Measurements from ENCODE around the gene NUDCD3. TPM values are rescaled to one million over a fixed set of nuclear protein-coding genes. Genes with fewer than 3 reads are reported as not detected.

The NUDCD3 gene
- total RNA-seq, 1 donor from 2014 or later = 79.0 TPM

- intact Hi-C loops (cut with micrococcal nuclease) = no loop called here
Observed at GRCh38 chr7:44368885-44369284, 121.6 kb downstream of the NUDCD3 start.

GRCh38 chr7:44368455-44368854 is 122.0 kb downstream of the NUDCD3 start:
- intact Hi-C loops (cut with micrococcal nuclease) = no loop called here

- intact Hi-C loops (cut with micrococcal nuclease) = no loop called here
Observed at GRCh38 chr7:44367475-44368043, 122.9 kb downstream of the NUDCD3 start.

GRCh38 chr7:44366986-44367385 is 123.5 kb downstream of the NUDCD3 start:
- intact Hi-C loops (cut with micrococcal nuclease) = no loop called here

- intact Hi-C loops (cut with micrococcal nuclease) = no loop called here
Observed at GRCh38 chr7:44353668-44354067, 136.8 kb downstream of the NUDCD3 start.

- intact Hi-C loops (cut with micrococcal nuclease) = loop anchor here (1.0 to 5.0 kb wide), 2 partner anchors 128 to 218 kb away; no protein-coding TSS in a partner anchor
Observed at GRCh38 chr7:44348851-44349781, 141.3 kb downstream of the NUDCD3 start.

- intact Hi-C loops (cut with micrococcal nuclease) = loop anchor here (1.0 to 5.0 kb wide), 2 partner anchors 129 to 219 kb away; no protein-coding TSS in a partner anchor
Observed at GRCh38 chr7:44348300-44348699, 142.2 kb downstream of the NUDCD3 start.

- intact Hi-C loops (cut with micrococcal nuclease) = loop anchor here (1.0 to 5.0 kb wide), 2 partner anchors 130 to 220 kb away; no protein-coding TSS in a partner anchor
Observed at GRCh38 chr7:44347546-44348114, 142.8 kb downstream of the NUDCD3 start.

- intact Hi-C loops (cut with micrococcal nuclease) = loop anchor here (5.0 kb wide), 1 partner anchor 221 kb away; no protein-coding TSS in a partner anchor
Observed at GRCh38 chr7:44346063-44346462, 144.4 kb downstream of the NUDCD3 start.

- intact Hi-C loops (cut with micrococcal nuclease) = no loop called here
Observed at GRCh38 chr7:44341401-44341800, 149.1 kb downstream of the NUDCD3 start.

- intact Hi-C loops (cut with micrococcal nuclease) = no loop called here
Observed at GRCh38 chr7:44338600-44338999, 151.9 kb downstream of the NUDCD3 start.

- intact Hi-C loops (cut with micrococcal nuclease) = no loop called here
Observed at GRCh38 chr7:44336491-44336890, 154.0 kb downstream of the NUDCD3 start.

GRCh38 chr7:44335184-44335583 is 155.3 kb downstream of the NUDCD3 start:
- intact Hi-C loops (cut with micrococcal nuclease) = no loop called here

- intact Hi-C loops (cut with micrococcal nuclease) = no loop called here
Observed at GRCh38 chr7:44334734-44335097, 155.7 kb downstream of the NUDCD3 start.

- intact Hi-C loops (cut with micrococcal nuclease) = no loop called here
Observed at GRCh38 chr7:44333911-44334733, 156.3 kb downstream of the NUDCD3 start.

- intact Hi-C loops (cut with micrococcal nuclease) = no loop called here
Observed at GRCh38 chr7:44331682-44332081, 158.8 kb downstream of the NUDCD3 start.

GRCh38 chr7:44330331-44330730 is 160.1 kb downstream of the NUDCD3 start:
- intact Hi-C loops (cut with micrococcal nuclease) = no loop called here

GRCh38 chr7:44329888-44330287 is 160.6 kb downstream of the NUDCD3 start:
- intact Hi-C loops (cut with micrococcal nuclease) = no loop called here
